GM23338 (cell line): ENCODE results near the gene PLD2.
"Not testable (repeated sequence)": the region's sequence is repeated elsewhere in the genome, so short reads cannot be mapped to it uniquely, and the experiment has no call there.

Experiments
- CTCF ChIP-seq, 2 experiments: fragments of 200-600 bp in 1 of 2; sonication (generic) in 1 of 2; conservative IDR thresholded peaks; 2 replicates each; pipeline versions ENCODE4 v1.5.1 to v1.6.1; 2016 to 2017; ENCODE audit warnings: antibody characterized with exemption in 2 of 2, low read depth in 2 of 2, mild to moderate bottlenecking in 2 of 2, moderate library complexity in 1 of 2
- EZH2 ChIP-seq: fragments of 200-600 bp; sonication (generic); IDR thresholded peaks from one replicate; pipeline ENCODE4 v1.8.0; 2017; ENCODE audit warnings: antibody characterized with exemption, mild to moderate bottlenecking, low read depth; ENCODE audit not compliant: unreplicated experiment
- EZH2phosphoT487 ChIP-seq: fragments of 200-600 bp; sonication (generic); IDR thresholded peaks from one replicate; pipeline ENCODE4 v1.8.1; 2018; ENCODE audit warnings: antibody characterized with exemption; ENCODE audit not compliant: unreplicated experiment
- JUNB ChIP-seq: IDR thresholded peaks from one replicate; pipeline ENCODE4 v1.6.1; 2016; ENCODE audit warnings: antibody characterized with exemption; ENCODE audit not compliant: unreplicated experiment
- NANOG ChIP-seq: IDR thresholded peaks from 2 replicates; pipeline ENCODE4 v1.6.1; 2016; ENCODE audit warnings: antibody characterized with exemption, borderline replicate concordance
- POLR2AphosphoS5 ChIP-seq: IDR thresholded peaks from 2 replicates; pipeline ENCODE4 v1.6.1; 2016; ENCODE audit warnings: antibody characterized with exemption, low read depth
- REST ChIP-seq: IDR thresholded peaks from one replicate; pipeline ENCODE4 v1.6.1; 2018; ENCODE audit warnings: antibody characterized with exemption; ENCODE audit not compliant: unreplicated experiment
- ZNF114 ChIP-seq: fragments of 250-450 bp; sonication (Bioruptor Pico); IDR thresholded peaks from 2 replicates; pipeline ENCODE4 v1.5.0; 2020; ENCODE audit warnings: mild to moderate bottlenecking, moderate library complexity

- not testable (repeated sequence) for TF ChIP-seq CTCF (conservative IDR thresholded peaks at IDR 0.05; ENCODE audit: low read depth in 2 of 2); JUNB; EZH2; POLR2AphosphoS5; EZH2phosphoT487; NANOG; ZNF114 (CRISPR knock-in tag); REST
Observed at GRCh38 chr17:4832829-4833177, 25.9 kb downstream of the PLD2 start.
